HT1080 (cell line): ENCODE data around the gene U2AF1L4. TPM values are rescaled to one million over a fixed set of nuclear protein-coding genes. Genes with fewer than 3 reads are reported as not detected.

Source experiments
- DNase-seq: peaks from one replicate; pipeline ENCODE4 v3.0.0-alpha.2; 2015; ENCODE audit warnings: low read depth
- polyA plus RNA-seq, 2 experiments: library from polyadenylated mRNA; depleted of rRNA; stranded (reverse); fragments of >200 nt; gene quantifications; 2 replicates each; pipeline ENCODE4 v1.2.3, GENCODE V29; 2015
- total RNA-seq: library from RNA; depleted of rRNA; stranded (reverse); fragments of >200 nt; shearing (Covaris generic); gene quantifications from 2 replicates; pipeline ENCODE4 v1.2.3, GENCODE V29; 2014; rRNA removed

The U2AF1L4 gene
- total RNA-seq: 8.4 and 13.3 TPM in 2 replicates
- 7.2 and 13.2 TPM in 2 replicates for polyA plus RNA-seq (2015; cell fraction: cytosol; rRNA removed)
- 32.6 and 38.6 TPM in 2 replicates for polyA plus RNA-seq (2015; cell fraction: nucleus; rRNA removed)

GRCh38 chr19:35745328-35746086, at the start of gene U2AF1L4, which contains the start of gene PSENEN:
U2AF1L4 (minus strand) TSS chr19:35745418; CDS start chr19:35745391, 27 bp downstream.
PSENEN (plus strand) TSS chr19:35745651; CDS start chr19:35745931, 280 bp downstream.
- peak; percentile 99 for DNase-seq

GRCh38 chr19:35793381-35794165, 48.4 kb upstream of the U2AF1L4 start:
- DNase-seq: no peak

GRCh38 chr19:35792888-35793287, 47.7 kb upstream of the U2AF1L4 start:
- no peak for DNase-seq

- no peak for DNase-seq
Measured at GRCh38 chr19:35792312-35792711, 47.1 kb upstream of the U2AF1L4 start.

GRCh38 chr19:35791814-35792279, 46.6 kb upstream of the U2AF1L4 start:
- no peak for DNase-seq

- no peak for DNase-seq
Measured at GRCh38 chr19:35790981-35791813, 46.0 kb upstream of the U2AF1L4 start.

- no peak for DNase-seq
Measured at GRCh38 chr19:35789978-35790944, 45.0 kb upstream of the U2AF1L4 start.

GRCh38 chr19:35789195-35789977, 44.2 kb upstream of the U2AF1L4 start:
- DNase-seq: no peak

- no peak for DNase-seq
Measured at GRCh38 chr19:35788205-35788960, 43.2 kb upstream of the U2AF1L4 start.

GRCh38 chr19:35787227-35787799, 42.1 kb upstream of the U2AF1L4 start:
- DNase-seq: no peak

GRCh38 chr19:35786299-35787160, 41.3 kb upstream of the U2AF1L4 start:
- no peak for DNase-seq

- no peak for DNase-seq
Measured at GRCh38 chr19:35785339-35785627, 40.1 kb upstream of the U2AF1L4 start.

GRCh38 chr19:35784503-35785338, 39.5 kb upstream of the U2AF1L4 start:
- no peak for DNase-seq

- no peak for DNase-seq
Measured at GRCh38 chr19:35783469-35784434, 38.5 kb upstream of the U2AF1L4 start.

- DNase-seq: no peak
Measured at GRCh38 chr19:35782589-35782988, 37.4 kb upstream of the U2AF1L4 start.
